OCI-LY3 (cell line): ENCODE measurements around the gene C12orf56.

ENCODE experiments used
- CTCF ChIP-seq: fragments of 200-600, 300-600 bp; sonication (generic); IDR thresholded peaks from 2 replicates; pipeline ENCODE4 v1.5.1; 2014; ENCODE audit warnings: antibody characterized with exemption, low read length, low read depth
- EZH2phosphoT487 ChIP-seq: fragments of 200-600 bp; shearing (Covaris generic); IDR thresholded peaks from 2 replicates; pipeline ENCODE4 v1.6.1; 2018; ENCODE audit warnings: antibody characterized with exemption, mixed run types, low read depth

DNA sequence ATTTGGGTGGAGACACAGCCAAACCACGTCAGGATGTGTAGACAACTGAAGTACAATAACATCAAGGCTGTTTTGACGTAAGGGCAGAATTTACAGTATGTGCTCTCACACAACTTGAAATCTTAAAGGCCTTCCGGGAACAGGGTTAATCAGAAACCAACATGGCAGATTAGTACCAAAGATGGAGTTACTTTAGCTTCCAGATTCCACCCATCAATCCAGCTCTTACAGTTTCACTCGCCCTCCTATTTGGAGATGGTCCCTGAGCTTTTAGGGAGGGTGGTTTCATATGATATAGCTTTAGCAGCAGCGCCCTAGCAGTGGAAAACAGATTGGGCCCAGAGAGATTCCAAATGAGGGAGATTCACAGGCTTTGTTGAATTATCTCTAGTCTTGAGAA lies 11.6 kb upstream of the C12orf56 start:
- TF ChIP-seq CTCF (no peak), EZH2phosphoT487 (no peak)
